NB4 (cell line): ENCODE data around the gene MBNL2.

ENCODE experiments used
- MYC ChIP-seq: IDR thresholded peaks from 2 replicates; pipeline ENCODE4 v1.6.1; 2011; ENCODE audit warnings: low read depth, low read length
- POLR2A ChIP-seq: IDR thresholded peaks from 2 replicates; pipeline ENCODE4 v1.6.1; 2011; ENCODE audit warnings: mild to moderate bottlenecking; ENCODE audit not compliant: insufficient read length; ENCODE audit errors: extremely low read depth
- TF ChIP-seq, protein P1 (sequence below): IDR thresholded peaks from one replicate; pipeline ENCODE4 v1.5.1; 2012; ENCODE audit warnings: low read depth, low read length
- TF ChIP-seq, protein P2 (sequence below): IDR thresholded peaks from 2 replicates; pipeline ENCODE4 v1.6.1; 2011; ENCODE audit warnings: low read depth, low read length

DNA sequence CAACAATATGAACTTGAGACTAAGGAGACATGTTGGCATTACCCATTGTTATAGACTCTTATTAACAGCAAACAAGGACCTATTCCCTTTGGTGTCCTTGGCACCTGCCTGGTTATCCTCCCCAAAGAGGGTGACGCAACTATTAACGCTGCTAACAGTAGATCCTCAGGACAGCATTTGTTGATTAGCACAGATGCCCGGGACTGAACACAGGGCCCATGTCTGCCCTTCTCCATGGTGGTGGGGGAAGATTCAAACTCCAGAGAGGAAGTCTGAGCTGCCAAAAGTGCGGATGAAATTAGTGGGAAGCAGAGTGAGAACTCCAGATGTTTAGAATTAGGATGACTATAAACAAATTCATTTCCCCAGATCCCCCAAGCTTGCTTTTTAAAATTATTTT, 110.6 kb downstream of the MBNL2 start:
- TF ChIP-seq POLR2A: no peak
- TF ChIP-seq, protein P1, sequence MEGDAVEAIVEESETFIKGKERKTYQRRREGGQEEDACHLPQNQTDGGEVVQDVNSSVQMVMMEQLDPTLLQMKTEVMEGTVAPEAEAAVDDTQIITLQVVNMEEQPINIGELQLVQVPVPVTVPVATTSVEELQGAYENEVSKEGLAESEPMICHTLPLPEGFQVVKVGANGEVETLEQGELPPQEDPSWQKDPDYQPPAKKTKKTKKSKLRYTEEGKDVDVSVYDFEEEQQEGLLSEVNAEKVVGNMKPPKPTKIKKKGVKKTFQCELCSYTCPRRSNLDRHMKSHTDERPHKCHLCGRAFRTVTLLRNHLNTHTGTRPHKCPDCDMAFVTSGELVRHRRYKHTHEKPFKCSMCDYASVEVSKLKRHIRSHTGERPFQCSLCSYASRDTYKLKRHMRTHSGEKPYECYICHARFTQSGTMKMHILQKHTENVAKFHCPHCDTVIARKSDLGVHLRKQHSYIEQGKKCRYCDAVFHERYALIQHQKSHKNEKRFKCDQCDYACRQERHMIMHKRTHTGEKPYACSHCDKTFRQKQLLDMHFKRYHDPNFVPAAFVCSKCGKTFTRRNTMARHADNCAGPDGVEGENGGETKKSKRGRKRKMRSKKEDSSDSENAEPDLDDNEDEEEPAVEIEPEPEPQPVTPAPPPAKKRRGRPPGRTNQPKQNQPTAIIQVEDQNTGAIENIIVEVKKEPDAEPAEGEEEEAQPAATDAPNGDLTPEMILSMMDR: no peak
- TF ChIP-seq, protein P2, sequence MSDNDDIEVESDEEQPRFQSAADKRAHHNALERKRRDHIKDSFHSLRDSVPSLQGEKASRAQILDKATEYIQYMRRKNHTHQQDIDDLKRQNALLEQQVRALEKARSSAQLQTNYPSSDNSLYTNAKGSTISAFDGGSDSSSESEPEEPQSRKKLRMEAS: no peak
- TF ChIP-seq MYC: no peak
